Trophoblast cell (in vitro differentiated cells and primary cell): ENCODE results near the gene L3MBTL4.
A peak's percentile ranks its signal among the peaks of the same experiment; 100 is the strongest.
"Not testable (repeated sequence)": the region's sequence is repeated elsewhere in the genome, so short reads cannot be mapped to it uniquely, and the experiment has no call there.

Experiments
- DNase-seq, 2 donors: peaks; one replicate each; pipeline ENCODE4 v3.0.0-alpha.2; 2016
- H2AFZ ChIP-seq: 2 replicates; pipeline ENCODE4 v1.6.1; 2013; ENCODE audit warnings: low read length, moderate library complexity, mild to moderate bottlenecking; ENCODE audit not compliant: insufficient read depth, poor library complexity
- H2AK5ac ChIP-seq: 2 replicates; pipeline ENCODE4 v1.6.1; 2013; ENCODE audit warnings: mild to moderate bottlenecking, low read length
- H2BK120ac ChIP-seq: 2 replicates; pipeline ENCODE4 v1.6.1; 2013; ENCODE audit warnings: low read length, mild to moderate bottlenecking, moderate library complexity; ENCODE audit not compliant: insufficient read depth, poor library complexity
- H2BK12ac ChIP-seq: 2 replicates; pipeline ENCODE4 v1.6.1; 2013; ENCODE audit warnings: mild to moderate bottlenecking, low read length, moderate library complexity
- H2BK5ac ChIP-seq: 2 replicates; pipeline ENCODE4 v1.6.1; 2013; ENCODE audit warnings: low read length, low read depth, moderate library complexity, mild to moderate bottlenecking; ENCODE audit not compliant: poor library complexity
- H3K14ac ChIP-seq: 2 replicates; pipeline ENCODE4 v1.6.1; 2013; ENCODE audit warnings: mild to moderate bottlenecking, low read length
- H3K18ac ChIP-seq: 2 replicates; pipeline ENCODE4 v1.6.1; 2013; ENCODE audit warnings: mild to moderate bottlenecking, low read length
- H3K23ac ChIP-seq: 2 replicates; pipeline ENCODE4 v1.6.1; 2013; ENCODE audit warnings: low read length
- H3K27ac ChIP-seq: 2 replicates; pipeline ENCODE4 v1.5.1; 2013; ENCODE audit warnings: low read depth, mild to moderate bottlenecking, inconsistent platforms, low read length, moderate library complexity
- H3K27me3 ChIP-seq: 2 replicates; pipeline ENCODE4 v1.6.1; 2013; ENCODE audit warnings: inconsistent platforms, mild to moderate bottlenecking, low read length, moderate library complexity; ENCODE audit not compliant: insufficient read depth
- H3K36me3 ChIP-seq, 2 experiments: 1 replicate in 1 of 2; 2 replicates in 1 of 2; pipeline ENCODE4 v1.6.1; 2013; ENCODE audit warnings: low read length in 2 of 2, mild to moderate bottlenecking in 2 of 2, moderate library complexity in 1 of 2; ENCODE audit not compliant: insufficient read depth in 2 of 2, control insufficient read depth in 1 of 2
- H3K4ac ChIP-seq: 2 replicates; pipeline ENCODE4 v1.6.1; 2013; ENCODE audit warnings: low read depth, mild to moderate bottlenecking, low read length, moderate library complexity
- H3K4me1 ChIP-seq, 2 experiments: 1 replicate in 1 of 2; 2 replicates in 1 of 2; pipeline ENCODE4 v1.6.1; 2013; ENCODE audit warnings: low read length in 2 of 2, mild to moderate bottlenecking in 2 of 2, moderate library complexity in 1 of 2; ENCODE audit not compliant: insufficient read depth in 2 of 2, control insufficient read depth in 1 of 2
- H3K4me2 ChIP-seq: 2 replicates; pipeline ENCODE4 v1.6.1; 2013; ENCODE audit warnings: inconsistent platforms, mild to moderate bottlenecking, low read length, moderate library complexity
- H3K4me3 ChIP-seq: 2 replicates; pipeline ENCODE4 v1.5.1; 2013; ENCODE audit warnings: mild to moderate bottlenecking, low read depth, low read length, inconsistent platforms
- H3K79me1 ChIP-seq: one replicate; pipeline ENCODE4 v1.6.1; 2013; ENCODE audit warnings: low read length
- H3K79me2 ChIP-seq: 2 replicates; pipeline ENCODE4 v1.6.1; 2013; ENCODE audit warnings: low read length, mild to moderate bottlenecking; ENCODE audit not compliant: control insufficient read depth, insufficient read depth, poor library complexity
- H3K9ac ChIP-seq: 2 replicates; pipeline ENCODE4 v1.6.1; 2013; ENCODE audit warnings: mild to moderate bottlenecking, low read length
- H3K9me3 ChIP-seq: 2 replicates; pipeline ENCODE4 v1.6.1; 2013; ENCODE audit warnings: low read depth, mild to moderate bottlenecking, control low read depth, inconsistent platforms, low read length; ENCODE audit not compliant: insufficient read depth
- H4K12ac ChIP-seq: 2 replicates; pipeline ENCODE4 v1.6.1; 2013; ENCODE audit warnings: low read depth, mild to moderate bottlenecking, low read length, moderate library complexity
- H4K8ac ChIP-seq: 2 replicates; pipeline ENCODE4 v1.6.1; 2013; ENCODE audit warnings: low read depth, mild to moderate bottlenecking, low read length, moderate library complexity
- H4K91ac ChIP-seq: one replicate; pipeline ENCODE4 v1.6.1; 2013; ENCODE audit warnings: low read depth, mild to moderate bottlenecking, low read length, moderate library complexity
- WGBS: extraction: QIAGEN DNeasy Blood & Tissue Kit; methylation state at CpG from one replicate; pipeline ENCODE4 v1.1.7; 2013; ENCODE audit warnings: missing lambda C conversion rate; ENCODE audit not compliant: insufficient read length, insufficient coverage; ENCODE audit errors: extremely low coverage; 5-methylcytosine and 5-hydroxymethylcytosine counted together

The L3MBTL4 gene

GRCh38 chr18:6135901-6136300 is 278.8 kb downstream of the L3MBTL4 start:
- not testable (repeated sequence) for H2AK5ac ChIP-seq, H3K4me3 ChIP-seq, H2AFZ ChIP-seq, H3K23ac ChIP-seq, H4K8ac ChIP-seq, H3K79me1 ChIP-seq, H3K18ac ChIP-seq, H2BK120ac ChIP-seq, H3K4me1 ChIP-seq, H3K36me3 ChIP-seq, H3K9ac ChIP-seq, H3K14ac ChIP-seq, H3K9me3 ChIP-seq, H3K4me2 ChIP-seq, H3K4ac ChIP-seq, H4K12ac ChIP-seq, H2BK5ac ChIP-seq, H3K27me3 ChIP-seq, H4K91ac ChIP-seq, H2BK12ac ChIP-seq, DNase-seq, H3K27ac ChIP-seq, H3K79me2 ChIP-seq
- WGBS: no CpG with 5 or more reads among the region's 1 CpG

GRCh38 chr18:6135029-6135428 is 279.7 kb downstream of the L3MBTL4 start:
- not testable (repeated sequence) for H3K79me1 ChIP-seq, H3K27me3 ChIP-seq, H3K4me3 ChIP-seq, H3K79me2 ChIP-seq, H2BK12ac ChIP-seq, H3K23ac ChIP-seq, H3K9me3 ChIP-seq, H3K4me2 ChIP-seq, H3K18ac ChIP-seq, H2AFZ ChIP-seq, H2BK5ac ChIP-seq, H2AK5ac ChIP-seq, H3K36me3 ChIP-seq, H4K91ac ChIP-seq, H3K27ac ChIP-seq, H2BK120ac ChIP-seq, DNase-seq, H4K8ac ChIP-seq, H4K12ac ChIP-seq, H3K4ac ChIP-seq, H3K14ac ChIP-seq, H3K9ac ChIP-seq, H3K4me1 ChIP-seq
- no CpG with 5 or more reads among the region's 2 CpGs for WGBS

GRCh38 chr18:6132751-6133368 is 281.9 kb downstream of the L3MBTL4 start:
- Histone ChIP-seq H3K4me2 (no peak overlapping the region), H3K14ac (no peak overlapping the region), H3K18ac (no peak overlapping the region), H3K36me3 (no peaks in the 10 kb centered on the region), H3K79me1 (no peaks in the 10 kb centered on the region), H3K4ac (no peak overlapping the region), H3K23ac (no peak overlapping the region), H3K27ac (no peak overlapping the region), H3K9ac (no peak overlapping the region), H2AFZ (no peak overlapping the region), H2BK12ac (no peak overlapping the region), H4K91ac (no peak overlapping the region), H3K4me3 (no peak overlapping the region), H4K8ac (no peak overlapping the region), H4K12ac (no peak overlapping the region), H3K79me2 (no peaks in the 10 kb centered on the region), H3K9me3 (peaks cover 6% of the 10 kb centered on the region), H2AK5ac (no peak overlapping the region), H3K27me3 (no peaks in the 10 kb centered on the region), H2BK120ac (no peak overlapping the region), H3K4me1 (no peaks in the 10 kb centered on the region), H2BK5ac (no peak overlapping the region)
- DNase-seq: no peak
- WGBS: no CpG with 5 or more reads among the region's 10 CpGs

- WGBS: no CpG with 5 or more reads among the region's 4 CpGs
- H3K18ac ChIP-seq: no peak overlapping the region
These were observed 293.9 kb downstream of the L3MBTL4 start for GRCh38 chr18:6120820-6121279.

More at GRCh38 chr18:6120820-6121279, 293.9 kb downstream of the L3MBTL4 start:
- no peak overlapping the region for H3K4ac ChIP-seq
- H4K91ac ChIP-seq: no peak overlapping the region
- H3K4me2 ChIP-seq: no peak overlapping the region
- no peak overlapping the region for H3K4me3 ChIP-seq
- H3K9ac ChIP-seq: no peak overlapping the region
- no peak overlapping the region for H2AFZ ChIP-seq
- no peaks in the 10 kb centered on the region for H3K36me3 ChIP-seq
- H4K8ac ChIP-seq: no peak overlapping the region
- no peak overlapping the region for H2BK12ac ChIP-seq
- no peak overlapping the region for H2AK5ac ChIP-seq
- no peak overlapping the region for H3K23ac ChIP-seq
- no peaks in the 10 kb centered on the region for H3K27me3 ChIP-seq
- no peak overlapping the region for H2BK120ac ChIP-seq
- H4K12ac ChIP-seq: no peak overlapping the region
- H3K9me3 ChIP-seq: no peaks in the 10 kb centered on the region
- peak in 1 of 2 donors; percentile 21 for DNase-seq
- H3K79me1 ChIP-seq: no peaks in the 10 kb centered on the region
- H2BK5ac ChIP-seq: no peak overlapping the region
- H3K4me1 ChIP-seq: no peaks in the 10 kb centered on the region
- no peaks in the 10 kb centered on the region for H3K79me2 ChIP-seq
- H3K27ac ChIP-seq: no peak overlapping the region
- H3K14ac ChIP-seq: no peak overlapping the region
